NCI-H446 (cell line): ENCODE data around the gene HMGB1.
"Not testable (repeated sequence)": the region's sequence is repeated elsewhere in the genome, so short reads cannot be mapped to it uniquely, and the experiment has no call there.

Experiments used
- DNase-seq, 2 experiments: peaks; one replicate each; lab custom pipeline; 2025; lab: John Stamatoyannopoulos, UW

Gene HMGB1

GRCh38 chr13:30466358-30466714 is 600 bp upstream of the HMGB1 start:
- peak in 1 of 2 experiments; percentile 24 for DNase-seq

- no peak for DNase-seq
These were observed 468 bp downstream of the HMGB1 start for GRCh38 chr13:30465343-30465592.

- DNase-seq: peak in 1 of 2 experiments; percentile 88
These were observed 1.0 kb downstream of the HMGB1 start for GRCh38 chr13:30464496-30465342.

DNA sequence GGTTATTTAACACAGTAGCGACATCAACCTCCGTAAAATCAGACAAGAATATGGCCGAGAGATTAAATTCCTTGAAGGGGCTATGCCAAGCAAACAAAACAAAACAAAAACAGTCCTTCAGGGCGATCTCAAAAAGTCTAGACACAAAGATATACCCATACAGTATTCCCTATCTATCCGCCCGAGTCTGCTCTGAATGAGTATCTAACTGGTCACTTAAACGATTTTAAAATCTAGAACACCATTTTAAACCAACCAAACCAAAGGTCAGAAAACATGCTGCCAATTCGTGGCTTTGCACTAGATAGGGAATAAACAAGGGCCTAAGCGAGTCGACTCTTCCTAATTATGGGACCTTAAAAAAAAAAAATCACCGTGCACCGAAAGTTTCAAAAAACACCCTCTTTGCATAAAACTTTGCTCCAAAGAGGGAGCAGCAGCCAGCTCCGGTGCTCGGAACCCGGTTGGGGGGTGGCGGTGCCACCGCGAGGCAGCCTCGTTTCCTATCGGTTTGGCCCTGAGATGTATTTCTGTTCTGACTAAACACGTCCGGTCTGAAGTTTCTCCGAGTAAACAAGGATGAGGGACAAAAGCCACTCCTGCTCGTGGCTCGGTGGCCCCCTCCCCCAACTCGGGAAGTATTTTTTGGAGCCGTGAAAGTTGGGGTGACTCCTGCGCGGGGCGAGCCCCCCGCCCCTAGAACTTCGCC is 1.8 kb downstream of the HMGB1 start:
- DNase-seq: peak in 1 of 2 experiments; percentile 45

GRCh38 chr13:30461279-30462066 is 4.3 kb downstream of the HMGB1 start:
- DNase-seq: not testable (repeated sequence)

DNA sequence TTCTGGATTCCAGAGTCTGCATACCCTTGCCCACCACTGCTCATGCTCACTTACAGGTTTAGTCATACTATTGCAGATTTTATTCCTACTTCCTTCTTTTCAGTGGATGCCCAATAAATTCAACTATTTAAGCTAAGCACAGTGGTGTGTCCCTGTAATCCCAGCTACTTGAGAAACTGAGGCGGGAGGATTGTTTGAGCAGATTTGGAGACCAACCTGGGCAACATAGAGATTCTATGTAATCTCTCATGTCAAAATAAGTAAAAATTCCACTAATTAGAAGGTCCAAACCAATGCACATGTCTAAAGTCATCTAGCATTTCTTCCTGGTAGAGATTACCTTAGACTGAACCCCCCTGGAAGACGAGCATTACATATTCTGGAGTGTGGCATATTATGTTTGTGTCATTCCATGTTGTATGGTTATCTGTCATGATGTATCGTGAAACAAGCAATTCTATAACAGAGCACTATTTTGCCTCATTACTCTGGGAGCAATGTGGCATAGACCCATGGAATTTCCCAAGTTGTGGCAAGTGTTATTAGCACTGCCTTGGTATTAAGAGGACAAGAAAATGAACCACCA is 8.3 kb downstream of the HMGB1 start:
- DNase-seq: no peak

GRCh38 chr13:30456290-30456689 is 9.4 kb downstream of the HMGB1 start:
- DNase-seq: no peak

DNA sequence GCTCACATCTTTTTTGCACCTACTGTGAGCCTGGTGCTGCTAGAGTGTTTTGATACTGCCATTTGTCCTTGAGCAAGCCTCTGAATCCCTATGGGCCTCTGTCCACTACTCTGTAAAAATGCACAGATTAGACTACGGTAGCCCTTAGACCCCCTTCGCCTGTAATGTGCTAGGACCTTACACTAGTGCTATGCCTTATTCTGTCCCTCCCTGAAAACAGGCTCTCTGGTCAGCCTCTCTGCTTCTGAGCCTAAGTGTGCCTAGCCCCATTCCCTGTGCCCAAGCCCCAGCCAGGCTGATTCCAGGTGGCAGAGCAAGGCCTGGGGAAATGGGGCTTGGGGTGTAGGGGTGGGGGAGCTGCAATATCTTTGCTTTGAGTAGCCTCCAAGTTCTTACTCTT is 10.7 kb downstream of the HMGB1 start:
- no peak for DNase-seq

DNA sequence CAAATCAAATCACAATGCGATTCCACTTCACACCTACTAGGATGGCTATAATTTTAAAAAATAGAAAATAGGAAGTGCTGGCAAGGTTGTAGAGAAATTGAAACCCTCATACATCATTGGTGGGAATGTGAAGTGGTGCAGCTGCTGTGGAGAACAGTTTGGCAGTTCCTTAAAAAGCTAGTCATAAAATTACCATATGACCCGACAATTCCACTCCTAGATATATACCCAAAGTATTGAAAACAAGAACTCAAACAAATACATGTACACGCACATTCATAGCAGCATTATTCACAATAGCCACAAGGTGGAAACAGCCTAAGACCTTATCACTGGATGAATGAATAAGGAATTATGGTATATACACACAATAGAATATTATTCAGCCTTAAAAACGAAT is 12.0 kb downstream of the HMGB1 start:
- DNase-seq: no peak

- not testable (repeated sequence) for DNase-seq
These were observed 14.3 kb downstream of the HMGB1 start for GRCh38 chr13:30451476-30451875.

GRCh38 chr13:30450066-30450465 is 15.7 kb downstream of the HMGB1 start:
- DNase-seq: no peak

GRCh38 chr13:30448441-30448840 is 17.3 kb downstream of the HMGB1 start:
- no peak for DNase-seq

DNA sequence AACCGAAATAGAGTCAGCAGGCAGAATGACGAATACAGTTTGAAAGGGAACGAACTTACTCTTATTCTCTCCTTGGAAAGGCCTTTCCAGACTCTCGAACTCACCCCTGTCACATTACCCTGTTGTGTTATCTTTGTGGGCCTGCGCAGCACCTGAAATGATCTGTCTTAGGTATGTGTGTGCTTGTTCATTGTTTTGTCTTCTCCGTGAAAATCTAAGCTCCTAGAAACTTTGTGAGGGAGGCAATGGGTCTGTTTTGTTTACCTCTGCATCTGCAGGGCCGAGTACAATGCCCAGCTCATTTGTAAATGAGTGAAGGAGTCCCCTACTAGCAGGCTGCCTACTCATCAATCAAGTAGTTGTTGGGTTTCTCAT is 19.6 kb downstream of the HMGB1 start:
- no peak for DNase-seq

DNA sequence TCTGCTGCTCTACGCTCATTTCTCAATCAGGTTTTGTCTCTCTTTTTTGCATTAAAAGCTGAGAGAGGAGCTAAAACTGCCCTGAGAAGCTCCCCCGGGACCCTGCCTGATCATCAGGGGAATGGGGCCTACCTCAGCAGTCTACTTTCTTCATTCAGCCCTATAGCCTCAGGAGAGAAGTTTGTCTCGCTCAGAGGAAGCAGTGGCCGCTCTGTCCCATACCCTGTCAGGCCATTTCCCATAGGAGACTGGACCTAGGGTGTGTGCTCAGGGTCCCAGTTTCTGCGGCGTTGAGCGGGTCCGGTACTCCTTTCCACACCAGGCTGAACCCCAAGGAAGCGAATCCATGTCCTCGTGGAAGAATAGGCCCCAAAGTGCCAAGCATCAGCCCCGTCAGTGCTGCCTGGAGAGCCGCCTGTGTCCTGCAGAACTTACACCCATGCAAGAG is 21.8 kb downstream of the HMGB1 start:
- no peak for DNase-seq

DNA sequence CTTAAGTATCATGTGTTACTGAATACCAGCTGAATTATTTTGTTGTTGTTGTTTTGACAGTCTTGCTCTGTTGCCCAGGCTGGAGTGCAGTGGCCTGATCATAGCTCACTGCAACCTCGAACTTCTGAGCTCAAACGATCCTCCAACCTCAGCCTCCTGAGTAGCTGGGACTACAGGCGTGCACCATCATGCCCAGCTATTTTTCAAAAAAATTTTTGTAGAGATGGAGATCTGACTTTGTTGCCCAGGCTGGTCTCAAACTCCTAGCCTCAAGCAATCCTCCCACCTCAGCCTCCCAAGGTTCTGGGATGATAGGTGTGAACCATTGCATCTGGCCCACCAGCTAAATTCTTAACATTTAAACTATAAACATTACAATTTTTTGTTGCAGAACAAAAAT is 22.2 kb downstream of the HMGB1 start:
- DNase-seq: not testable (repeated sequence)

- no peak for DNase-seq
These were observed 22.8 kb downstream of the HMGB1 start for GRCh38 chr13:30442926-30443325.

GRCh38 chr13:30440910-30441703 is 24.6 kb downstream of the HMGB1 start:
- no peak for DNase-seq

DNA sequence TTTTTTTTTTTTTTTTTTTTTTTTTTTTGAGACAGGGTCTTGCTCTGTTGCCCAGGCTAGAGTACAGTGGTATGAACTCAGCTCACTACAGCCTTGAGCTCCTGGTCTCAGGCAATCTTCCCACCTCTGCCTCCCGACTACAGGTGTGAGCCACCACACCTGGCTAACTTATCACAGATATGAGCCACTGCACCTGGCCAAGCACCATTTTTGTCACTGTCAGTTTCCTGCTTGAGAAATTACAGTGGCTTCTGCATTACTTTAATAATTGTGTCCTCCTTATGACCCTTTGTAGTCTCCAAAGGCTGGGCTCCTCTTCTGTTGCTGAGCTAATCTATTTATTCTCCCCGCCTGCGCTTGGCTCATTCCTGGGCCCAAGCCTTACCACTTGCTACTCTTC is 27.4 kb downstream of the HMGB1 start:
- DNase-seq: no peak

DNA sequence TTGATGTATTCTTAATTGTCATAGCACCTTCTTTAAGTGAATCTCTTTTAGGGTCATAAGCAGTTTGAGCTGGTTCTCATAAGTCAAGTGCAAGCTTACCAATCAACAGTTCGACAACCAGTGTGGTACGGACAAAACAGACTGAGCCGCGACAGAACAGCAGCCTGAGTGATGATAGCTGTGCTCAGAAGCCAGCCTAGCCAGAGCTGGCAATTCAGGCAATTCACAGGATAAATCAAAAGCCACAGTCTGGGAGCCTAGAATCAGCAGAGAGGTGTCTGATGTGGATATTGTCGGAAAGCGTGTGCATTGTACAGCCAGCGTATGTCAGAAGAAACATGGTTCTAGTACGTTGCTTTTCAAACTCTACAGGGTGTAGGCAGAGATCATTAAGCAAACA is 28.6 kb downstream of the HMGB1 start:
- DNase-seq: no peak

- no peak for DNase-seq
These were observed 29.8 kb downstream of the HMGB1 start for GRCh38 chr13:30435911-30436451.

DNA sequence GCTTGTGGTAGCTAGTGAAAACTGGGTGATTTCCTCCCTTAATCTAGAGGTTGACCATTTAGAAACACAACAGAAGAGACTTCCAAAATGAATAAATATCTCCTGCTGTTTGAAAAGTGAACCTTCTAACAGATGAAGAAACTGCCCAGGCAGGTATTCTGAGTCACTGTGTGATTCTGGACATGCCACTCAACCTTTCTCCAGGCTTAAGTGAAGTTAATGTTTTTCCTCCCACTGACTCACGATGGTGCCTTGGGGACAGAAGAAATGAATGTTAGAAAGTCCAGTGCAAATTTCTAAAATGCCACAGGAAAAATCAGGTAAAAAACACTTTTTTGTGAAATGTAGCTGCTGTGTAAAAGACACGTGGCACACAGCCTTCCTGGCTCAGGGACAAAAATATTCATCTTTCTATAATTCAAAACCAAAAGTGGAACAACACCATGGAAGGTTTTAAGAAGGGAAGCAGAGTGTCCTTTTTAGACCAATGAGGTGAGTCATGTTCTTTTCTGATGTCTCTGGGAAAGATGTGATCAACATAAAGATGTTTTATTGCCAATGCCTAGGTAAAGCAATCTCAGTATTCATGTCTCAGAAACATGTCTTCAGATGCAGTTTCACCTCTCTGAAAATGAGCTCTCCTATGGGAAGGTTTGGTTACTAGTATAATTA is 34.3 kb downstream of the HMGB1 start:
- DNase-seq: no peak
